Epithelial cell of proximal tubule (primary cell): ENCODE data around the gene GNAI1. TPM values are rescaled to one million over a fixed set of nuclear protein-coding genes. Genes with fewer than 3 reads are reported as not detected.

ENCODE experiments used
- DNase-seq: peaks from one replicate; pipeline ENCODE4 v3.0.0-alpha.2; 2011; ENCODE audit warnings: low read depth
- H3K4me3 ChIP-seq: 2 replicates; pipeline ENCODE4 v1.5.1; 2011; ENCODE audit warnings: low read depth, mild to moderate bottlenecking, low read length
- total RNA-seq: library from RNA; depleted of rRNA; stranded (reverse); fragments of >200 nt; gene quantifications from 2 replicates; pipeline ENCODE4 v1.2.3, GENCODE V29; 2015
- TF ChIP-seq, protein P1 (sequence below): conservative IDR thresholded peaks from 2 replicates; pipeline ENCODE4 v1.5.1; 2012; ENCODE audit warnings: low read depth, mild to moderate bottlenecking, low read length

Gene GNAI1
- 30.0 and 33.6 TPM in 2 replicates for total RNA-seq

DNA sequence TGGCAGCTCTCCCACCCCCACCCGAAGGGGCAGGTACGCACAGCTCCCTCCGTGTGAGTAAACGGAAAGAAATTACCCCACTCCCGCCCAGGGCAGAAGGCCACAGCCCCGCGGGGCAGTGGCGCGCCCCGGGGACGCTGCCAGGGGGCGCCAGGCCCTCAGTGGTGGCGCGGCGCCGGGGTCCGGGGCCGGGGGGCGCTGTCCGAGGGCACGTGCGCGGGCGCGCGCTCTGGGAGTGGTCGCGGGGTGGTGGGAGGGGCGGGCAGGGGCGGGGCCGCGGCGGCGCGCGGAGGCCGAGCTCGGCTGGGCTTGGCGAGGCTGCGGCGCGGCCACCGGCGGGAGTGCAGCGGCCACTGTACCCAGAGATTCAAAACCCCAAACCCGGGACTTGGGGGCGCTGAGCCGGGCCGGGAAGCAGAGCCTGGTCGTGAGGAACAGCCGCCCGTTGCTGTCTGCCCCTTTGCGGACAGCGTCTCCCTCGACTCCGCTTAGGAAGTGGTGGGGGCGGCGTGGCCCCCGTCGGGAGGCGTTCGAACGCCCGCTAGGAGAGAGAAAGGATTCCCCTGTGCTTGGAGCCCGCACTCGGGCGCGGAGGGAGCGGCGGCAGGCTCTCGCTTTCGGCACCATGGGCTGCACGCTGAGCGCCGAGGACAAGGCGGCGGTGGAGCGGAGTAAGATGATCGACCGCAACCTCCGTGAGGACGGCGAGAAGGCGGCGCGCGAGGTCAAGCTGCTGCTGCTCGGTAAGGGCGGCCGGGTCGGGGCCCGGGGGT, at the start of gene GNAI1:
GNAI1 (plus strand) TSS at position 296 of the 773 bp plus-strand sequence; CDS start at position 626, 330 bp downstream.
- peak within 1 kb of the TSS; percentile 84 for H3K4me3 ChIP-seq
- TF ChIP-seq, protein P1, sequence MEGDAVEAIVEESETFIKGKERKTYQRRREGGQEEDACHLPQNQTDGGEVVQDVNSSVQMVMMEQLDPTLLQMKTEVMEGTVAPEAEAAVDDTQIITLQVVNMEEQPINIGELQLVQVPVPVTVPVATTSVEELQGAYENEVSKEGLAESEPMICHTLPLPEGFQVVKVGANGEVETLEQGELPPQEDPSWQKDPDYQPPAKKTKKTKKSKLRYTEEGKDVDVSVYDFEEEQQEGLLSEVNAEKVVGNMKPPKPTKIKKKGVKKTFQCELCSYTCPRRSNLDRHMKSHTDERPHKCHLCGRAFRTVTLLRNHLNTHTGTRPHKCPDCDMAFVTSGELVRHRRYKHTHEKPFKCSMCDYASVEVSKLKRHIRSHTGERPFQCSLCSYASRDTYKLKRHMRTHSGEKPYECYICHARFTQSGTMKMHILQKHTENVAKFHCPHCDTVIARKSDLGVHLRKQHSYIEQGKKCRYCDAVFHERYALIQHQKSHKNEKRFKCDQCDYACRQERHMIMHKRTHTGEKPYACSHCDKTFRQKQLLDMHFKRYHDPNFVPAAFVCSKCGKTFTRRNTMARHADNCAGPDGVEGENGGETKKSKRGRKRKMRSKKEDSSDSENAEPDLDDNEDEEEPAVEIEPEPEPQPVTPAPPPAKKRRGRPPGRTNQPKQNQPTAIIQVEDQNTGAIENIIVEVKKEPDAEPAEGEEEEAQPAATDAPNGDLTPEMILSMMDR, result peak; percentile 50
- DNase-seq, result no peak

DNA sequence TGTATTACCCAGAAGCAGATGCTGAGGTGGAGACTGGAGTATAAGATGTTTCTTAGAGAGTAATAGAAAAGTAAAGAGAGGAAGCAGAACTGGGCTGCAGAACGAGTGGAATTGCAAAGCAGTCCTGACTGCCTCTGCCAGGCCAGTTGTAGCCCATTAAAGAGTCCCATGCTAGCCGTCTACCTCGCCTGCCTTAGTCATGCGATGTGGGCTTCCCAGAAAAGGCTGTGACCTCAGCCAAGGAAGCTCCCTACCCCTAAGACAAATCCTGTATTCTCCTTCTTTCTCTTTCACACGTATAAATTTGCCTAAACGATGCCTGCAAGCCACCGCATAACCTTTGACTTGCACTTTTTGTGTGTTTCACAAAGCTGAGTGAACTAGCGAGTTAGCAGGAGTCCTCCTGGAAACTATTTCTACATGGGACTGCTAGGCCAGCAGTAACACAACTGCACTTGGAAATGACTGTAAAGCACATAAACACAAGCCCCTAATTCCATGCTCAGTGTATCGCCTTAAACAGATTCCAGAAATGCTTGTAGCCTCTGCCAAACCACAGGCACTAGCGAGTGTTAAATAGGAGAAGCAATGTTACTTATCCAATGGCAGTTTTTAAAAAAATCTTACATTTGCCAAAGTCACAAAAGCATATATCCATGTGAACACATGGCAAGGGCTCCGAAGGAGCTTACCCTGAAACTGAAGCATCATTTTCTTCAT, 47.4 kb upstream of the GNAI1 start:
- DNase-seq, result no peak
- TF ChIP-seq, protein P1, result no peak
- H3K4me3 ChIP-seq, result no peak overlapping the region

DNA sequence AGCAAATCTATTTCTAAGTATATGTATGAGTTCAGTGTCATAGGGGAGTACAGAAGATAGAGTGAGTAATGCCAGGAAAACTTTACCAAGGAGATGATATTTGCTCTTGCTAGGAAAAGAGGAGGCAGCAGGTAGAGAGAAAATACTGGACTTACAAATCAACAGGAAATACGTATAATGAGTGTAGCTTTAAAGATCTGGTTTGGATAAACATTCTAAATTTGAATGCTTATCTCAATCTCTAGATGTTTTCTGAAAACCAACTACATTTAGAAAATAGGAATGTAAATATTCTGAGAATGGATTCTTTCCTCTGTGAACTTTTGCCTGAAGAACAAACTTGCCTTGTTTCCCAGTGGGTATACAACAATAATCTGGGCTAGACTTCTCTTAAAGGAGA, 46.9 kb upstream of the GNAI1 start:
- DNase-seq, result no peak
- no peak overlapping the region for H3K4me3 ChIP-seq
- TF ChIP-seq, protein P1, result no peak

DNA sequence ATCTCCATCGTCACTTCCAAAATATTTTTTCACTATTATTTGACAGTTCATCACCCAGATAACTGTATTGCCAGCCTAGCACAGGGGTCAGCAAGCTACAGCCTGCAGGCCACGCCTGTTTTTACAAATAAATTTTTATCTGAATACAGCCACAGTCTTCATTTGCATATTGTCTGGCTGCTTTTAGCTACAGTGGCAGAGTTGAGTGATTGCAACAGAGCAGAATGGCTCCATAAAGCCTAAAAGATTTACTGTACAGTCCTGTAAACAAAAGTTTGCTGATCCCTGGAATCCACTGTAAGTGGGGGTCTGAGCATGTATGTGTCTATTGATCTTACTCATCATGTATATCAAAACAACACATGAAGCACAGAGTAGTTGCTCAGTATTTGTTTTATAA, 45.9 kb upstream of the GNAI1 start:
- no peak overlapping the region for H3K4me3 ChIP-seq
- no peak for DNase-seq
- TF ChIP-seq, protein P1, result no peak

DNA sequence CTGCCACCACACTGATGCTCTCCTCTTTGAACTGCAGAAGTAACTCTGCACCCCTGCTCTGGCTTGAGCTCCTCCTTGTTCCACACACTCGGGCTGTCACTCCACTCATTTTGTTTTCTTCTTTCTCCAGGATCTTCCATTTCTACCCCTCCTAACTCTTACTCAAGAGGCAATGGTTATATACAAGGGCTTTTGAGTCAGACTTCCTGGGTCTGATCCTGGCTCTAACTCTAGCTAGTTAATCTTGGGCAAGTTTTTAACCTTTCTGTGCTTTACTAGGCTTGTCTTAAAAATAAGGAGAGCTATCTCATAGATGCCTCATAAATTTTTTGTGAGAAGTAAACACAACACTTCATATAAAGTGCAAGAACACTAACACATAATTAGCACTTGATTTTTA, 45.3 kb upstream of the GNAI1 start:
- no peak for DNase-seq
- TF ChIP-seq, protein P1, result no peak
- no peak overlapping the region for H3K4me3 ChIP-seq

DNA sequence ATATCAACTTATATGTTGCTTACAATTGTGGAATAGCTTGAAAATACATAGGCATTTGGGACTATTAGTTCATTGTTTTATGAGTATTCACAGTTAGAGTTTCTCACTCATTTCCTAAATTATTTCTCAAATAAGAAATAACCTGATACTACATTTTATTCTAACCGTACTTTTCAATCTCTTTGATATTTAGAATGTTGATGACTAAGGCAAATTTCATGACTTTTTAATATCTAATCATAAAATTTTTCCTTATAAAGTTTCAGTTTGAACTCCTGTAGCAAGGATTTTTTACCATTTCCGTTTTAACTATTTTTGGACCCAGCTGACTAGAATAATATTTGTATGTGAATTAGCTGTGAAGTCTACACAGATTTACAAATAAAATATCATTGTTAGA, 41.3 kb upstream of the GNAI1 start:
- no peak for DNase-seq
- no peak overlapping the region for H3K4me3 ChIP-seq

More for the DNA sequence above, 41.3 kb upstream of the GNAI1 start:
- TF ChIP-seq, protein P1, result no peak
